ENCODE data around the gene TBCD.
"Not testable (repeated sequence)": the region's sequence is repeated elsewhere in the genome, so short reads cannot be mapped to it uniquely, and the experiment has no call there.

TBCD gene

DNA sequence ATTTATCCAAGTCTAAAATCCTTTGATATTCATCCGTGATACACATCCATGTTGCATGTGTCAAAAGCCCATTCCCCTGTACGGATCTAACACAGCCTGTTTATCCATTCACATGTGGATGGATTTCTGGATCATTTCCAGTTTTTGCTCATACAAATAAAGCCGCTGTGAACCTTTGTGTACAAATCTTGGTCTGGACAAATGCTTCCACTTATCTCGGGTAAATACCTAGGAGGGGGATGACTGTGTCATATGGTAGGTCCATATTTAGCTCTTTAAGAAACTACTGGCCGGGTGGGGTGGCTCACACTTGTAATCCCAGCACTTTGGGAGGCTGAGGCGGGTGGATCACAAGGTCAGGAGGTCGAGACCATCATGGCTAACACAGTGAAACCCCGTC, 6.3 kb upstream of the TBCD start:
- Mint-ChIP-seq H3K27me3 (no peaks in the 10 kb centered on the region), H3K36me3 (peaks cover 13% of the 10 kb centered on the region), H3K4me3 (no peak overlapping the region), H3K9me3 (no peaks in the 10 kb centered on the region), H3K4me1 (no peaks in the 10 kb centered on the region), H3K27ac (no peak overlapping the region)

GRCh38 chr17:82748756-82749155, 3.1 kb upstream of the TBCD start:
- no peaks in the 10 kb centered on the region for H3K9me3 Mint-ChIP-seq
- H3K4me1 Mint-ChIP-seq = peaks cover 13% of the 10 kb centered on the region
- H3K27me3 Mint-ChIP-seq = no peaks in the 10 kb centered on the region
- no peak overlapping the region for H3K4me3 Mint-ChIP-seq
- no peak overlapping the region for H3K27ac Mint-ChIP-seq
- H3K36me3 Mint-ChIP-seq = no peaks in the 10 kb centered on the region

GRCh38 chr17:82750241-82750908, 1.5 kb upstream of the TBCD start:
- Mint-ChIP-seq H3K4me1 (peaks cover 27% of the 10 kb centered on the region), H3K27ac (peak overlapping the region; percentile 70), H3K9me3 (no peaks in the 10 kb centered on the region), H3K4me3 (peak overlapping the region; percentile 73), H3K27me3 (no peaks in the 10 kb centered on the region), H3K36me3 (no peaks in the 10 kb centered on the region)

DNA sequence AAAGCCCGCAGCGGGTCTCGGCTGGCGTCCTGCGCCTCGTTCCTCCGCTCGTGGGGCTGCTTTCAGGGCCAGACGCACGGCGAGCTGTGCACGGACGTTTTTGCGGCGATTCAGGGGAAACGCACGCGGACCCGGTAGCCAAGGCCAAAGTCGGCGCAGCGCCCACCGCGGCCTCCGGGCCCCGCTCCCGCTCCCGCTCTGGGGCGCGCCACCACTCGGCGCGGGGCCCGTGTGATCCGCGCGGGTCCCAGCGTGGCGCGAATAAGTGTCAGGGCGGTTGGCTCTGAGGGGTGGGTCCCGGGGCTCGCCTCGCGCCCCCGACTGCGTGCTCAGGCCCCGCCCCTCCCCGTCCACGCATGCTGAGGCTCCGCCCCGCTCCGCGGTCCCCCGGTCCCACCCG, 694 bp upstream of the TBCD start:
- Mint-ChIP-seq H3K4me3 (no peak overlapping the region), H3K4me1 (peaks cover 31% of the 10 kb centered on the region), H3K9me3 (no peaks in the 10 kb centered on the region), H3K36me3 (no peaks in the 10 kb centered on the region), H3K27me3 (no peaks in the 10 kb centered on the region), H3K27ac (no peak overlapping the region)

- Mint-ChIP-seq H3K27ac (peak overlapping the region; percentile 24), H3K9me3 (no peaks in the 10 kb centered on the region), H3K4me1 (peaks cover 31% of the 10 kb centered on the region), H3K36me3 (no peaks in the 10 kb centered on the region), H3K4me3 (peak overlapping the region; percentile 88), H3K27me3 (no peaks in the 10 kb centered on the region)
Observed at GRCh38 chr17:82752371-82753200, 721 bp downstream of the TBCD start.

- Mint-ChIP-seq H3K4me3 (peak overlapping the region; percentile 88), H3K4me1 (peaks cover 31% of the 10 kb centered on the region), H3K9me3 (no peaks in the 10 kb centered on the region), H3K36me3 (no peaks in the 10 kb centered on the region), H3K27ac (no peak overlapping the region), H3K27me3 (no peaks in the 10 kb centered on the region)
Observed at GRCh38 chr17:82753201-82753464, 1.3 kb downstream of the TBCD start.

- peak overlapping the region; percentile 30 for H3K4me3 Mint-ChIP-seq
Observed at GRCh38 chr17:82754297-82755208, 2.7 kb downstream of the TBCD start.

DNA sequence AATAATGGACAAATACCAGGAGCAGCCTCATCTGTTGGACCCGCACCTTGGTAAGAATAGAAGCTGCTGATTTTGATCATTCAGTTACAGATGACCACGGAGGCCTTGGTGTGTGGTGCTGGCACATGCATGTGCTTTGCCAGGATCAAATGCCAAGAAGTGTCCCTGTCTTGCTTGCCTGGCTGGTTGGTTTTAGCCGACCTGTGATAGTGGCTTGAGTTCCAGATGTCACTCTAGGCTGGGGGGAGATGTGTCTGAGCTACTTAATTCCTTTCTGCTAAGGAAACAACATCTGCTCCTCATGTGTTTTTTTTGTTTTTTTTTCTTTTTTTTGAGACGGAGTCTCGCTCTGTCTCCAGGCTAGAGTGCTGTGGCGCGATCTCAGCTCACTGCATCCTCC, 4.3 kb downstream of the TBCD start:
- H3K4me3 Mint-ChIP-seq = no peak overlapping the region
- H3K27me3 Mint-ChIP-seq = no peaks in the 10 kb centered on the region
- H3K4me1 Mint-ChIP-seq = peaks cover 35% of the 10 kb centered on the region
- no peaks in the 10 kb centered on the region for H3K9me3 Mint-ChIP-seq
- no peak overlapping the region for H3K27ac Mint-ChIP-seq
- peaks cover 2% of the 10 kb centered on the region for H3K36me3 Mint-ChIP-seq

More at GRCh38 chr17:82754297-82755208, 2.7 kb downstream of the TBCD start:
- Mint-ChIP-seq H3K9me3 (no peaks in the 10 kb centered on the region), H3K36me3 (no peaks in the 10 kb centered on the region), H3K27ac (peak overlapping the region; percentile 65), H3K4me1 (peaks cover 31% of the 10 kb centered on the region), H3K27me3 (no peaks in the 10 kb centered on the region)

DNA sequence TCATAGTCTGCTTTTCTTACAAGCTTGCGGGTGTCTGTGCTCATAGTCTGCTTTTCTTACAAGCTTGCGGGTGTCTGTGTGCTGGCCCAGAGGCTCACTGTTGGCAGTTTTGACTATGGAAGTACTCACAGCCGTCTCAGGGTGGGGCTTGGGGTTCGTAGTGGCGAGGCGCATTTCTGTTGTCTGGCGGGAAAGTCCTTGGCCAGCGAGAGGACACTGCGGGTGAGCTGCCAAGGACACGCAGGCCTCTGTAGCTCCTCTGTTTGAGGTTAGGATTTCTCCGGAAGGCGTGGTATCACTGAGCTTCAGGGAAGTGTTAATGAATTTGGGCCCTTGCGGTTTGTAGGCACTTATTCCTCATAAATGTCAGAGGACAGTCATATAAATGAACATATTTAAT, 13.5 kb downstream of the TBCD start:
- H3K4me1 Mint-ChIP-seq = peaks cover 17% of the 10 kb centered on the region
- no peaks in the 10 kb centered on the region for H3K9me3 Mint-ChIP-seq
- no peak overlapping the region for H3K27ac Mint-ChIP-seq
- H3K27me3 Mint-ChIP-seq = no peaks in the 10 kb centered on the region
- no peak overlapping the region for H3K4me3 Mint-ChIP-seq
- peaks cover 20% of the 10 kb centered on the region for H3K36me3 Mint-ChIP-seq

DNA sequence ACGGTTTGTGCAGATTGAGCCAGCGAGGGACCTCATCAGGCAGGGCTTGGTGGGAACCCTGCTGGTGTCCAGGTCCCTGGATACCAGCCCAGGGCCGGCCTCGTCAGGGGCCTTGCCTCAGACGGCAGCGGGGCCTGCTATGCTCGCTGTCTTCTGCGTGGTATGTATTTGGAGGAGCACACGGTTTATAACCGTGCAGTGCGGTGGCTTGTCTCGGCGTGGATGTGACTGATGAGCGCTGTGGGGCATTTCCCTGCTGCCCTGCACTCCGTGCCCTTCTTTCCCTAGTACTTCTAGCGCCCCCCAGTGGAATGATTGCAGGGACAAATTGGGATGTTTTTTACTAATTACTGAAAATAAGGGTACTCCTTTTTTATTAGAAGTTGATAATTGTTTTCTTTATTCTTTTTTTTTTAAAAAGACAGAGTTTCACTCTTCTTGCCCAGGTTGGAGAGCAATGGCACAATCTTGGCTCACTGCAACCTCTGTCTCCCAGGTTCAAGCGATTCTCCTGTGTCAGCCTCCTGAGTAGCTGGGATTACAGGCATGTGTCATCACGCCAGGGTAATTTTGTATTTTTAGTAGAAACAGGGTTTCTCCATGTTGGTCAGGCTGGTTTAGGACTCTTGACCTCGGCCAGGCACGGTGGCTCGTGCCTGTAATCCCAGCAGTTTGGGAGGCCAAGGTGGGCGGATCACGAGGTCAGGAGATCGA, 15.3 kb downstream of the TBCD start:
- Mint-ChIP-seq H3K4me1 (peaks cover 19% of the 10 kb centered on the region), H3K4me3 (no peak overlapping the region), H3K9me3 (no peaks in the 10 kb centered on the region), H3K27me3 (no peaks in the 10 kb centered on the region), H3K36me3 (peaks cover 18% of the 10 kb centered on the region), H3K27ac (no peak overlapping the region)

GRCh38 chr17:82769041-82769440, 17.2 kb downstream of the TBCD start:
- Mint-ChIP-seq H3K9me3 (no peaks in the 10 kb centered on the region), H3K27me3 (no peaks in the 10 kb centered on the region), H3K36me3 (peaks cover 20% of the 10 kb centered on the region), H3K4me1 (peaks cover 14% of the 10 kb centered on the region), H3K4me3 (no peak overlapping the region), H3K27ac (no peak overlapping the region)

DNA sequence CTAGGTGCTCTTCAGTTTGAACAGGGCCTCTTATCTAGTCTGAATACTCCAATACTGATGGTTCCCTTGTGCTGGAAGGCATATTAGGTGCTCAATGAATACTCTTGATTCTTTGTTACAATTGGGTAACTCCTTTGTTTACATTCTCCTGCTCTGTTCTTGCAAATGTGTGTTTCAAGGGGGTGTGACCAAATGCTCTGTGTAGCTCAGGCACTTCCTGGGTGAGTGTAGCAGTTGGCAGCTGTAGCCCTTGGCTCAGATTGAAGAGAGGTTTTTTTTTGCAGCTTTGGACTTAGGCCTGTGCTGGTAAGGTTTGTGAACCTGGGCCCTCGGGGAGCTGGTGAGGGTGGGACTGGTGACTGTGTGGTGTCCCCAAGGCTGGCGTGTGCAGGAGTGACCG, 20.2 kb downstream of the TBCD start:
- H3K4me3 Mint-ChIP-seq = no peak overlapping the region
- no peak overlapping the region for H3K27ac Mint-ChIP-seq
- no peaks in the 10 kb centered on the region for H3K9me3 Mint-ChIP-seq
- H3K27me3 Mint-ChIP-seq = no peaks in the 10 kb centered on the region
- H3K36me3 Mint-ChIP-seq = peaks cover 19% of the 10 kb centered on the region
- H3K4me1 Mint-ChIP-seq = peaks cover 15% of the 10 kb centered on the region

- Mint-ChIP-seq H3K4me1 (peaks cover 15% of the 10 kb centered on the region), H3K36me3 (peaks cover 14% of the 10 kb centered on the region)
- H3K27me3 Mint-ChIP-seq, H3K27ac Mint-ChIP-seq, H3K9me3 Mint-ChIP-seq, H3K4me3 Mint-ChIP-seq: not testable (repeated sequence)
Observed at GRCh38 chr17:82774456-82774855, 22.6 kb downstream of the TBCD start.

DNA sequence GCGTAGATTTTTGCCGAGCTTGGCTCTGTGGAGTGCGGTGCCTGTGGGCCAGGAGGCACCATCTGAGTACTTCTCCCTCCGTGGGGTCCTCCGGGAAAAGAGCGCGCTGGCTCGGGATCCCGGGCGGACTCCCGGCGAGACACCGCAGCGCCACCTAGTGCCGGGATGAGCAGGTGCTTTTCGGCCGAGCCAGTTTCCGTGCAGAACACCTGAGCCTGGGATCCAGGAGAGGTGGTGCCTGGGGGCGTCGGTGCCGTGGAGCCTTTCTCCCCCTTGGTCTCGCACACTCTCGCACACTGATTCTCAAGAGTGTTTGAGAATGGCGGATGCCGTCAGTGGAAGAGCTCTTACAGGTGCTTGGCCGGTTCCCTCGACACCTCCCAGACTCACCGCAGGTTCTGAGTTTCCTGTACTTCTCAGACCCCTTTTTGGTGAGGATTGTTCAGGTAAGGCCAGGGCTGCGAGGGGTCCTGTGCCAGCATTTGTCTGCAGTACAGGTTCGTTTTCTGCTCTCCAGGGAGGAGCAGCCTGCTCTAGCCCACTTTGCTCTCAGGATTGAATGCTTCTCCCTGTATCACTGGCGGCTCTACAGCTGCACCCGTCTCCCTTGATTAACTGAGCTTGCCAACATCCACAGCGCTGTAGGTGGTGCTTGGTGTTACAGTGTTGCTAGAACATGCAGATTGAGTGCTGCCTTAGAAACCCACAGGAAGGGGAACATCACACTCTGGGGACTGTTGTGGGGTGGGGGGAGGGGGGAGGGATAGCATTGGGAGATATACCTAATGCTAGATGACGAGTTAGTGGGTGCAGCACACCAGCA, 23.3 kb downstream of the TBCD start:
- no peaks in the 10 kb centered on the region for H3K27me3 Mint-ChIP-seq
- H3K9me3 Mint-ChIP-seq = no peaks in the 10 kb centered on the region
- H3K36me3 Mint-ChIP-seq = peaks cover 12% of the 10 kb centered on the region
- H3K4me3 Mint-ChIP-seq = no peak overlapping the region
- peaks cover 15% of the 10 kb centered on the region for H3K4me1 Mint-ChIP-seq
- no peak overlapping the region for H3K27ac Mint-ChIP-seq

DNA sequence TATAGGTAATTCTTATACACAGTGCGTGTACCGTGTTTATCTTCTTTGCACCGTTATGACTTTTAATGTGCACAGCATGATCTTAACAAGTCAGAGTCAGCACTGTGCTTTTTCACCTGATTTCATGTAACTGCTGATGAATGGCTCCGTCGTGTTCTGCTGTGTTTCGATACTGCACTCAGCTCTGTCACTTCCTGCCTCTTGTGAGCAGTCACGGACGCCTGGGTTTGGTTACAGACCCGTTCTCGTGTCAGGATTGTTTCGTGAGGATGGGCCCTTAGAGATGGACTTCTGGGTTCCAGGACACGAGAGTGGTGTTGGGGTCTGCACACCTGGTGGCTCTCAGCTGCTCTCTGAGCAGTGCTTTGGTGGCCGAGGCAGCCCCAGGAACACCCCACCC, 24.6 kb downstream of the TBCD start:
- Mint-ChIP-seq H3K36me3 (peaks cover 12% of the 10 kb centered on the region), H3K4me3 (no peak overlapping the region), H3K27ac (no peak overlapping the region), H3K9me3 (no peaks in the 10 kb centered on the region), H3K27me3 (no peaks in the 10 kb centered on the region), H3K4me1 (peaks cover 15% of the 10 kb centered on the region)

All from activated naive CD4-positive, alpha-beta T cell treated with anti-CD3 and anti-CD28 coated beads, Interleukin-2, amount 50 U/mL, for 24 hours (primary cell).